Heart left ventricle (tissue), 16 donors: ENCODE measurements around the gene CLRN1. TPM values are rescaled to one million over a fixed set of nuclear protein-coding genes. Genes with fewer than 3 reads are reported as not detected.

Experiments used
- ATAC-seq, 4 donors: fragments of 200-7000 bp; cut with Tn5 transposase; one replicate each; pipeline ENCODE4 v1.9.1; 2020 to 2022; ENCODE audit warnings: moderate library complexity in 4 of 4, mild to moderate bottlenecking in 3 of 4, moderate number of reproducible peaks in 1 of 4
- DNase-seq, 5 donors: peaks; one replicate each; pipeline ENCODE4 v3.0.0-alpha.2; 2020
- H3K27ac ChIP-seq, 12 donors: fragments of 200-600 bp; sonication (generic) in 4 of 12; one replicate each; pipeline versions ENCODE4 v1.5.0 to v1.8.0; 2016 to 2022; ENCODE audit warnings: mild to moderate bottlenecking in 2 of 12
- H3K27me3 ChIP-seq, 9 donors: fragments of 200-600 bp; sonication (generic) in 2 of 9; one replicate each; pipeline versions ENCODE4 v1.5.1 to v1.8.0; 2016 to 2022; ENCODE audit warnings: mild to moderate bottlenecking in 3 of 9
- H3K36me3 ChIP-seq, 9 donors: fragments of 200-600 bp; sonication (generic) in 2 of 9; one replicate each; pipeline versions ENCODE4 v1.5.0 to v1.8.0; 2018 to 2022; ENCODE audit warnings: mild to moderate bottlenecking in 2 of 9
- H3K4me1 ChIP-seq, 12 donors: fragments of 200-600 bp; sonication (generic) in 4 of 12; one replicate each; pipeline versions ENCODE4 v1.5.0 to v1.8.0; 2016 to 2022; ENCODE audit warnings: mild to moderate bottlenecking in 3 of 12
- H3K4me3 ChIP-seq, 12 donors: fragments of 200-600 bp; sonication (generic) in 4 of 12; one replicate each; pipeline versions ENCODE4 v1.5.0 to v1.8.0; 2017 to 2022; ENCODE audit warnings: mild to moderate bottlenecking in 9 of 12, moderate library complexity in 4 of 12
- H3K9me3 ChIP-seq, 12 donors: fragments of 200-600 bp; sonication (generic) in 4 of 12; one replicate each; pipeline versions ENCODE4 v1.5.0 to v1.8.0; 2016 to 2022; ENCODE audit warnings: mild to moderate bottlenecking in 1 of 12
- CTCF ChIP-seq, 12 donors: fragments of 200-600 bp; sonication (generic) in 4 of 12; IDR thresholded peaks; one replicate each; pipeline versions ENCODE4 v1.5.0 to v1.8.0; 2018 to 2022; ENCODE audit warnings: antibody characterized with exemption in 12 of 12, mild to moderate bottlenecking in 5 of 12
- POLR2A ChIP-seq, 2 donors: fragments of 450-650 bp; IDR thresholded peaks; one replicate each; pipeline ENCODE4 v1.6.1; 2017; ENCODE audit warnings: antibody characterized with exemption in 2 of 2, mild to moderate bottlenecking in 2 of 2, moderate library complexity in 2 of 2
- WGBS, 4 donors: extraction: QIAGEN DNeasy Blood & Tissue Kit in 2 of 4; methylation state at CpG; one replicate each; pipeline versions ENCODE4 v1.1.5 to v1.1.7; 2013 to 2018; 5-methylcytosine and 5-hydroxymethylcytosine counted together
- intact Hi-C, 10 donors: fragments of 100-400 bp; cut with DNase I; formaldehyde crosslinking; loops; one replicate each; pipeline versions ENCODE4 v1.11.1 to v1.14.2; 2022
- polyA plus RNA-seq, 2 donors: library from polyadenylated mRNA; stranded (reverse); fragments of 200-250 nt; gene quantifications; one replicate each; pipeline ENCODE4 v1.2.3, GENCODE V29; 2013
- total RNA-seq, 9 donors: library from RNA; depleted of rRNA in 2 of 9; stranded (reverse); fragments of >200 nt in 2 of 9; fragmentation: NEBNext Ultra II Directional in 3 of 9; extraction: Animal tissue kit (Norgen Biotek cat#: 25700) in 3 of 9; gene quantifications; one replicate each; pipeline versions ENCODE4 v1.1.0 to v1.2.4, GENCODE V29; 2016 to 2023
- donor health status: ischemic (EF 13 %, LVEDD 7.1; RV severe dilation, severe dysfunction).
- donor health status: healthy with polysubstance abuse.
- donor health status: DM: no; HTN: yes; CAD: no.
- donor health status: DM: no; HTN: no; CAD: no.
- donor health status: ischemic (EF 25% LVEDD 6.9; RV normal size, moderate dysfunction).
- donor health status: ischemic (EF 25% LVEDD 5.7; RV mildly dilated, moderate dysfunction).
- donor health status: healthy.
- donor health status: DM: yes; HTN: yes; CAD: no.
- donor health status: ischemic (EF 35%, LVEDD 5.7; RV mildly dilated, moderate dysfunction).
- donor health status: nonischemic (EF 11% LVEDD 7.7; RV severe dilation, severe dysfunction).
- donor health status: DM: yes; HTN: yes; CAD: no.
- donor health status: PGD.
- donor health status: ischemic (EF 29% LVEDD 5.4; RV normal size, mild dysfunction).
- donor health status: nonischemic (EF 23%, LVEDD 6.1; RV moderate dilation, normal function).

Gene CLRN1
- total and polyA plus RNA-seq, 11 donors, result not detected

GRCh38 chr3:150975992-150976368 is 3.5 kb upstream of the CLRN1 start:
- Histone ChIP-seq H3K36me3 (no peaks in the 10 kb centered on the region), H3K4me1 (no peaks in the 10 kb centered on the region), H3K27ac (no peak overlapping the region), H3K9me3 (no peaks in the 10 kb centered on the region), H3K27me3 (peaks cover 0 to 6% (median 0%) of the 10 kb centered on the region in 9 donors), H3K4me3 (no peak overlapping the region)
- TF ChIP-seq CTCF (IDR thresholded peaks at IDR 0.05), result no peak
- TF ChIP-seq POLR2A (IDR thresholded peaks at IDR 0.05), result no peak
- DNase-seq (no peak), ATAC-seq (no peak)
- intact Hi-C loops, result no loop called here
- 53 to 69% (median 66%) methylated on average over 3 of the region's 3 CpGs for WGBS, 4 donors

- ATAC-seq (no peak), DNase-seq (no peak)
- Histone ChIP-seq H3K36me3 (no peaks in the 10 kb centered on the region), H3K4me3 (no peak overlapping the region), H3K27ac (no peak overlapping the region), H3K9me3 (no peaks in the 10 kb centered on the region), H3K4me1 (no peaks in the 10 kb centered on the region), H3K27me3 (peaks cover 0 to 7% (median 0%) of the 10 kb centered on the region in 9 donors)
- WGBS, 4 donors, result 63 to 69% (median 65%) methylated on average over 7 of the region's 7 CpGs
- intact Hi-C loops, result no loop called here
- TF ChIP-seq POLR2A (IDR thresholded peaks at IDR 0.05) (no peak), CTCF (IDR thresholded peaks at IDR 0.05) (no peak)
Observed at GRCh38 chr3:150975086-150975991, 2.8 kb upstream of the CLRN1 start.

- Histone ChIP-seq H3K27ac (no peak overlapping the region), H3K36me3 (no peaks in the 10 kb centered on the region), H3K9me3 (no peaks in the 10 kb centered on the region), H3K4me1 (no peaks in the 10 kb centered on the region), H3K27me3 (peaks cover 0 to 17% (median 0%) of the 10 kb centered on the region in 9 donors), H3K4me3 (no peak overlapping the region)
- 66 to 72% (median 70%) methylated on average over 6 of the region's 6 CpGs for WGBS, 4 donors
- no peak for ATAC-seq
- intact Hi-C loops, result no loop called here
- no peak for DNase-seq
- TF ChIP-seq CTCF (IDR thresholded peaks at IDR 0.05), result no peak
- no peak for TF ChIP-seq POLR2A (IDR thresholded peaks at IDR 0.05)
Observed at GRCh38 chr3:150970665-150971324, 1.7 kb downstream of the CLRN1 start.

DNA sequence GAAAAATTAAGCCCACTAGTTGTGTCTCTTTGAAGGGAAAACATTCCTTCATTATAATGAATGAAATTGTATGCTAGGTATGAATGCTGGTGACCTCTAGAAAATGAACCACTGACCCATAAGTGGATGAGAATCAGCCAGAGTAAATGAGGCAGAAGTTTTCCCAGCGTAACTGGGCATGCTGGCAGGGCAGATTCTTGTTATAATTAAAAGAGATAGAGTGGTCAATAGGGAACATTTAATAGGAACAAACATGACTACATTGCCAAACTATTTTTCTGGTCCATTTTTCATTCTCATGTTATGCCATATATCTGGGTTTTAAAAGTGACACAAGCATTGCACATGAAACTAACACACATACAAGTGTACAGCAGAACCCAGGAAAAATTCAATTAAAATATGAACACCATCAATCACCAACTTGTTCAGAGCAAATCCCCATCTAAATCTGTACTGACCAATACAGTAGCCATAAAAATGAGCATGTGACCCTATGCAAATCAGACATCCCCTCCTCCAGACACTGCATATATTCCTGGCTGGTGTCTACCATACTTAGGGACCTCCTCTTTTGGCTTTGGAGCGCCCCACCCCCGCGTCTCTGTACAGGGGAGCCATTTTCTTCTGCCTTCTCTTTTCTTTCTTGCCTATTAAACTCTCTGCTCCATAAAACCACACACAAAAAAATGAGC is 4.0 kb downstream of the CLRN1 start:
- Histone ChIP-seq H3K36me3 (no peaks in the 10 kb centered on the region), H3K27me3 (peaks cover 0 to 11% (median 0%) of the 10 kb centered on the region in 9 donors), H3K4me1 (no peaks in the 10 kb centered on the region), H3K4me3 (no peak overlapping the region), H3K9me3 (no peaks in the 10 kb centered on the region), H3K27ac (no peak overlapping the region)
- DNase-seq (no peak), ATAC-seq (no peak)
- TF ChIP-seq POLR2A (IDR thresholded peaks at IDR 0.05) (no peak), CTCF (IDR thresholded peaks at IDR 0.05) (no peak)
- intact Hi-C loops, result no loop called here
- WGBS, 4 donors, result 84 to 89% (median 87%) methylated on average over 4 of the region's 4 CpGs
